Measurements from ENCODE around the gene ADCYAP1R1.
"Not testable (repeated sequence)": the region's sequence is repeated elsewhere in the genome, so short reads cannot be mapped to it uniquely, and the experiment has no call there.

The ADCYAP1R1 gene

GRCh38 chr7:31129067-31129466 is 77.0 kb downstream of the ADCYAP1R1 start:
- H3K4me3 ChIP-seq (ENCODE audit: low read depth in 1 of 2, low read length in 2 of 2), result no peak overlapping the region
- H3K27ac ChIP-seq (ENCODE audit: low read depth, low read length), result no peak overlapping the region
- H3K4me1 ChIP-seq (ENCODE audit: insufficient read depth, low read length), result no peaks in the 10 kb centered on the region
- H3K36me3 ChIP-seq (ENCODE audit: insufficient read depth, low read length), result no peaks in the 10 kb centered on the region
- H3K9me3 ChIP-seq (ENCODE audit: low read length), result no peaks in the 10 kb centered on the region
- no peak overlapping the region for H3K9ac ChIP-seq (ENCODE audit: low read length)
- H3K27me3 ChIP-seq (ENCODE audit: control insufficient read depth in 1 of 2, insufficient read depth in 2 of 2, low read length in 2 of 2), result no peaks in the 10 kb centered on the region

GRCh38 chr7:31133497-31133896 is 81.4 kb downstream of the ADCYAP1R1 start:
- Histone ChIP-seq H3K4me1 (ENCODE audit: insufficient read depth, low read length) (no peaks in the 10 kb centered on the region), H3K4me3 (ENCODE audit: low read depth in 1 of 2, low read length in 2 of 2) (no peak overlapping the region), H3K36me3 (ENCODE audit: insufficient read depth, low read length) (no peaks in the 10 kb centered on the region), H3K27me3 (ENCODE audit: control insufficient read depth in 1 of 2, insufficient read depth in 2 of 2, low read length in 2 of 2) (no peaks in the 10 kb centered on the region), H3K9me3 (ENCODE audit: low read length) (no peaks in the 10 kb centered on the region), H3K27ac (ENCODE audit: low read depth, low read length) (no peak overlapping the region), H3K9ac (ENCODE audit: low read length) (no peak overlapping the region)

DNA sequence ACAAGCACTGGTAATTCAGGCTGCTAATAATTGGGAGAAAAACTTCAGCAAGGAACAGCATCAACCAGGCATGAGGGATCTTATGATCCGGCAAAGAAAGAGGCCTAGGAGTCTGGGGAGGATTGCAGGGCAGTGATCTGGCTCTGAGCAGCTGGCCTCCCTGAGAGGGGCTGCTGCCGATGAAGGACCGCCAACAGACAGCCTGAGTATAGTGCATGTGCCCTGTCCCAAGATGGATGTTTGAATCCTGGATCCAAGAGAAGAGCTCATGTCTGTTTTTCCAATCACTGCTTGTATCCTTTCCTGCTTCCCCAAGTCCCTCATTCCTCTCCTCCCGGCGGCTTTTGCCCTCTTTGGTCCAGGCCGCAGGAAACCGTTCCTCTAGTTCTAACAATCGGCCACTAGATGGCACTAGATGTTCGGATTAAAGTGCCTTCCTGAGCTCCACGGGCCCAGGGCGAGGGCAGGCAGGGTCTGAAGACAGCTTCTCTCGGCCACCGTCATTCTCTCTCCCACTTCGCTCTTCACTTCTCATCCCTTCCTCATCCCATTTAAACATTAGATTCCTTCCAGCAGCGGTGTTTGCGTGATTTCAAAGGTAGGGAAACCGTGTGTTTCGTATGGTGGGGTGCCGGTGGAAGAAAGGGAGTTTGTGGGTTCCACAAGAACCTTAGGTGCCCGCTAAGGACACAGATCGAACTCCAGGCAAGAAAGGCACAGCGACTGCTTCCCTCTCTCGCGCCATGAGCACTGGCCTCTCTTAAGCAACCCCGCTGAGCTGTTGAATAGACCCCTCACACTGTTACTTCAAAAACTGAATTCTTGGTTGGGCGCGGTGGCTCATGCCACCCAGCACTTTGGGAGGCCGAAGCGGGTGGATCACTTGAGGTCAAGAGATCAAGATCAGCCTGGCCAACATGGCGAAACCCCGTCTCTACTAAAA is 82.4 kb downstream of the ADCYAP1R1 start:
- Histone ChIP-seq H3K36me3 (ENCODE audit: insufficient read depth, low read length) (no peaks in the 10 kb centered on the region), H3K9me3 (ENCODE audit: low read length) (no peaks in the 10 kb centered on the region), H3K27me3 (ENCODE audit: control insufficient read depth in 1 of 2, insufficient read depth in 2 of 2, low read length in 2 of 2) (no peaks in the 10 kb centered on the region), H3K9ac (ENCODE audit: low read length) (no peak overlapping the region), H3K27ac (ENCODE audit: low read depth, low read length) (no peak overlapping the region), H3K4me1 (ENCODE audit: insufficient read depth, low read length) (no peaks in the 10 kb centered on the region), H3K4me3 (ENCODE audit: low read depth in 1 of 2, low read length in 2 of 2) (no peak overlapping the region)

- H3K9ac ChIP-seq (ENCODE audit: low read length), result no peak overlapping the region
- no peak overlapping the region for H3K27ac ChIP-seq (ENCODE audit: low read depth, low read length)
- no peaks in the 10 kb centered on the region for H3K36me3 ChIP-seq (ENCODE audit: insufficient read depth, low read length)
- no peak overlapping the region for H3K4me3 ChIP-seq (ENCODE audit: low read depth in 1 of 2, low read length in 2 of 2)
- no peaks in the 10 kb centered on the region for H3K4me1 ChIP-seq (ENCODE audit: insufficient read depth, low read length)
- H3K27me3 ChIP-seq (ENCODE audit: control insufficient read depth in 1 of 2, insufficient read depth in 2 of 2, low read length in 2 of 2), result no peaks in the 10 kb centered on the region
- H3K9me3 ChIP-seq (ENCODE audit: low read length), result no peaks in the 10 kb centered on the region
These were observed 85.1 kb downstream of the ADCYAP1R1 start for GRCh38 chr7:31137234-31137633.

DNA sequence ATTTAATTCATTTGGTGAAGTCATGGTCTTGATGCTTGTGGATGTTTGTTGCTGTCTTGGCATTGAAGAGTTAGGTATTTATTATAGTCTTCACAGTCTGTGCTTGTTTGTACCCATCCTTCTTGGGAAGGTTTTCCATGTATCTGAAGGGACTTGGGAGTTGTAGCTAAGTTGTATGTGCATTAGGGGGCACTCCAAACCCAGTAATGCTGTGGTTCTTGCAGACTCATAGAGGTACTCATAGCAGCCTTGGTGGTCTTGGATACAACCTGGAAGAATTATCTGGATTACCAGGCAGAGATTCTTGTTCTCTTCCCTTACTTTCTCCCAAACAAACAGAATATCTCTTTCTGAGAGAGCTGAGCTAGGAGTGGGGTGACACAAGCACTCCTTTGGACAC is 93.2 kb downstream of the ADCYAP1R1 start:
- no peak overlapping the region for H3K27ac ChIP-seq (ENCODE audit: low read depth, low read length)
- no peak overlapping the region for H3K4me3 ChIP-seq (ENCODE audit: low read depth in 1 of 2, low read length in 2 of 2)
- H3K9me3 ChIP-seq (ENCODE audit: low read length), result no peaks in the 10 kb centered on the region
- no peaks in the 10 kb centered on the region for H3K36me3 ChIP-seq (ENCODE audit: insufficient read depth, low read length)
- H3K4me1 ChIP-seq (ENCODE audit: insufficient read depth, low read length), result no peaks in the 10 kb centered on the region
- no peak overlapping the region for H3K9ac ChIP-seq (ENCODE audit: low read length)
- no peaks in the 10 kb centered on the region for H3K27me3 ChIP-seq (ENCODE audit: control insufficient read depth in 1 of 2, insufficient read depth in 2 of 2, low read length in 2 of 2)

DNA sequence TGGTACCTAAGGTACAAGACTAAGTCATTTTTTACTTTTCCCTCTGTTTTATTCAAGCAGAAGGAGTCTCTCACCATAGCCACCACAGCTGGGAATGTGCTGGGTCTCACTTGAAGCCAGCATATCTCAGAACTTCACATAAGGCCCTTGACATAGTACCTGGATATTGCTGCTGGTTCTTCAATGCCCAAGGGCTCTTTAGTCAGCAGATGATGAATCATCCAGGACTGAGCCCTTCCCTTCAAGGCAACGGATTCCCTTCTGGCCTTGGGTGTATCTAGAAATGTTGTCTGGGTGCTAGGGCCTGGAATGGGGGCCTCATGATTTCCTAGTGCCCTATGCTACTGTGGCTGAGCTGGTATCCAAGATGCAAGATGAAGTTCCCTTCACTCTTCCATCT is 93.9 kb downstream of the ADCYAP1R1 start:
- Histone ChIP-seq H3K27ac (ENCODE audit: low read depth, low read length) (no peak overlapping the region), H3K4me1 (ENCODE audit: insufficient read depth, low read length) (no peaks in the 10 kb centered on the region), H3K9ac (ENCODE audit: low read length) (no peak overlapping the region), H3K36me3 (ENCODE audit: insufficient read depth, low read length) (no peaks in the 10 kb centered on the region), H3K4me3 (ENCODE audit: low read depth in 1 of 2, low read length in 2 of 2) (no peak overlapping the region), H3K27me3 (ENCODE audit: control insufficient read depth in 1 of 2, insufficient read depth in 2 of 2, low read length in 2 of 2) (no peaks in the 10 kb centered on the region), H3K9me3 (ENCODE audit: low read length) (no peaks in the 10 kb centered on the region)

GRCh38 chr7:31146538-31146937 is 94.4 kb downstream of the ADCYAP1R1 start:
- no peaks in the 10 kb centered on the region for H3K9me3 ChIP-seq (ENCODE audit: low read length)
- no peak overlapping the region for H3K4me3 ChIP-seq (ENCODE audit: low read depth in 1 of 2, low read length in 2 of 2)
- no peaks in the 10 kb centered on the region for H3K4me1 ChIP-seq (ENCODE audit: insufficient read depth, low read length)
- no peaks in the 10 kb centered on the region for H3K27me3 ChIP-seq (ENCODE audit: control insufficient read depth in 1 of 2, insufficient read depth in 2 of 2, low read length in 2 of 2)
- H3K27ac ChIP-seq (ENCODE audit: low read depth, low read length), result no peak overlapping the region
- no peaks in the 10 kb centered on the region for H3K36me3 ChIP-seq (ENCODE audit: insufficient read depth, low read length)
- no peak overlapping the region for H3K9ac ChIP-seq (ENCODE audit: low read length)

- H3K4me3 ChIP-seq (ENCODE audit: low read depth in 1 of 2, low read length in 2 of 2), result no peak overlapping the region
- no peaks in the 10 kb centered on the region for H3K27me3 ChIP-seq (ENCODE audit: control insufficient read depth in 1 of 2, insufficient read depth in 2 of 2, low read length in 2 of 2)
- no peaks in the 10 kb centered on the region for H3K4me1 ChIP-seq (ENCODE audit: insufficient read depth, low read length)
- H3K9ac ChIP-seq (ENCODE audit: low read length), result no peak overlapping the region
- no peaks in the 10 kb centered on the region for H3K9me3 ChIP-seq (ENCODE audit: low read length)
- H3K27ac ChIP-seq (ENCODE audit: low read depth, low read length), result no peak overlapping the region
- no peaks in the 10 kb centered on the region for H3K36me3 ChIP-seq (ENCODE audit: insufficient read depth, low read length)
These were observed 99.7 kb downstream of the ADCYAP1R1 start for GRCh38 chr7:31151849-31152248.

GRCh38 chr7:31153318-31153717 is 101.2 kb downstream of the ADCYAP1R1 start:
- not testable (repeated sequence) for H3K36me3 ChIP-seq (ENCODE audit: insufficient read depth, low read length); H3K4me3 ChIP-seq (ENCODE audit: low read depth in 1 of 2, low read length in 2 of 2); H3K9ac ChIP-seq (ENCODE audit: low read length); H3K27ac ChIP-seq (ENCODE audit: low read depth, low read length); H3K27me3 ChIP-seq (ENCODE audit: control insufficient read depth in 1 of 2, insufficient read depth in 2 of 2, low read length in 2 of 2); H3K9me3 ChIP-seq (ENCODE audit: low read length); H3K4me1 ChIP-seq (ENCODE audit: insufficient read depth, low read length)

DNA sequence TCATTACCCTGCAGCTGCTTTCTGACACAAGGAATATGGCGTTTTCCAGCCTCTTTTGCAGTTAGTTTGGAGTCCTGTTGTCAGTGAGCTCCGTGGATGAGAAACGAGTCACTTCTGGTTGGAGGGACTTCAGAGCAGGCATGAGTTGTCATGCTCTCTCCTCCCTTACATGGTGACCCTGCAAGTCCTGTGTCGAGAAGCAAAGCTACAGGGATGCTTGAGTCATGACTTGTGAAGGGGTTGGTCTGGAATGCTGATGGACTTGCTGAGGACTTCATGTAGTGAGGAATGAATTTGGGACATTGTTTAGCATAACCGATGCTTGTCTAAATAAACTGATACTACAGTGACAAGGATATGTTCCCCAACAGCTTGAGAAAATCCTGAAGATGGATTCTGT is 108.8 kb downstream of the ADCYAP1R1 start:
- H3K27me3 ChIP-seq (ENCODE audit: control insufficient read depth in 1 of 2, insufficient read depth in 2 of 2, low read length in 2 of 2), result no peaks in the 10 kb centered on the region
- H3K9ac ChIP-seq (ENCODE audit: low read length), result no peak overlapping the region
- no peaks in the 10 kb centered on the region for H3K36me3 ChIP-seq (ENCODE audit: insufficient read depth, low read length)
- no peak overlapping the region for H3K27ac ChIP-seq (ENCODE audit: low read depth, low read length)
- H3K4me1 ChIP-seq (ENCODE audit: insufficient read depth, low read length), result no peaks in the 10 kb centered on the region
- H3K9me3 ChIP-seq (ENCODE audit: low read length), result no peaks in the 10 kb centered on the region
- H3K4me3 ChIP-seq (ENCODE audit: low read depth in 1 of 2, low read length in 2 of 2), result no peak overlapping the region

All from muscle layer of colon (tissue), 2 donors.